Tibial nerve (tissue), 4 donors: ENCODE results near the gene BAAT. TPM values are rescaled to one million over a fixed set of nuclear protein-coding genes. Genes with fewer than 3 reads are reported as not detected.

Experiments used
- DNase-seq, 2 donors: peaks; one replicate each; pipeline ENCODE4 v3.0.0-alpha.2; 2019; ENCODE audit warnings: low spot score in 2 of 2
- H3K27ac ChIP-seq, 4 donors: fragments of 200-600 bp; sonication (generic) in 3 of 4; one replicate each; pipeline ENCODE4 v1.5.1; 2017 to 2019; ENCODE audit warnings: mild to moderate bottlenecking in 1 of 4
- H3K27me3 ChIP-seq, 2 donors: fragments of 200-600 bp; sonication (generic) in 1 of 2; one replicate each; pipeline versions ENCODE4 v1.5.1 to v1.6.0; 2017 to 2019
- H3K36me3 ChIP-seq, 3 donors: fragments of 200-600 bp; sonication (generic); one replicate each; pipeline ENCODE4 v1.5.1; 2018 to 2019
- H3K4me1 ChIP-seq, 4 donors: fragments of 200-600 bp; sonication (generic) in 3 of 4; one replicate each; pipeline ENCODE4 v1.5.1; 2017 to 2019
- H3K4me3 ChIP-seq, 4 donors: fragments of 200-600 bp; sonication (generic) in 3 of 4; one replicate each; pipeline ENCODE4 v1.5.1; 2017 to 2019; ENCODE audit warnings: mild to moderate bottlenecking in 1 of 4, moderate library complexity in 1 of 4
- H3K9me3 ChIP-seq, 4 donors: fragments of 200-600 bp; sonication (generic) in 3 of 4; one replicate each; pipeline ENCODE4 v1.5.1; 2017 to 2019
- EP300 ChIP-seq, 2 donors: sonication (generic); formaldehyde crosslinking; IDR thresholded peaks; one replicate each; pipeline ENCODE4 v1.6.1; 2017; ENCODE audit warnings: antibody characterized with exemption in 2 of 2, mild to moderate bottlenecking in 1 of 2
- POLR2A ChIP-seq, 2 donors: fragments of 450-650 bp; IDR thresholded peaks; one replicate each; pipeline ENCODE4 v1.6.1; 2017; ENCODE audit warnings: antibody characterized with exemption in 2 of 2, mild to moderate bottlenecking in 2 of 2, moderate library complexity in 2 of 2
- WGBS, 2 donors: methylation state at CpG; one replicate each; pipeline ENCODE4 v1.1.5; 2018; 5-methylcytosine and 5-hydroxymethylcytosine counted together
- small RNA-seq: library from RNA; depleted of rRNA; stranded (forward); fragments of <200 nt; gene quantifications from one replicate; pipeline ENCODE3, GENCODE V24; 2016
- total RNA-seq, 4 donors: library from RNA; depleted of rRNA; stranded (reverse); fragments of >200 nt; gene quantifications; one replicate each; pipeline ENCODE4 v1.1.0, GENCODE V29; 2016
- TF ChIP-seq, protein P1 (sequence below), 5 experiments: fragments of 200-600 bp in 3 of 5; fragments of 450-650 bp in 2 of 5; sonication (generic) in 3 of 5; IDR thresholded peaks; one replicate each; pipeline ENCODE4 v1.5.1; 2016 to 2019; ENCODE audit warnings: antibody characterized with exemption in 5 of 5, mild to moderate bottlenecking in 3 of 5, moderate library complexity in 2 of 5

BAAT gene
- total RNA-seq, 4 donors from 2014 or later, result not detected

GRCh38 chr9:101311758-101312420 lies 72.9 kb downstream of the BAAT start:
- no peaks in the 10 kb centered on the region for H3K4me1 ChIP-seq
- no peaks in the 10 kb centered on the region for H3K27me3 ChIP-seq
- peak in 1 of 2 donors; percentile 44 for DNase-seq
- H3K27ac ChIP-seq, result no peak overlapping the region
- H3K4me3 ChIP-seq, result no peak overlapping the region
- WGBS, 2 donors, result 22 to 26% methylated on average over 4 of the region's 4 CpGs
- H3K9me3 ChIP-seq, result no peaks in the 10 kb centered on the region
- no peaks in the 10 kb centered on the region for H3K36me3 ChIP-seq
- TF ChIP-seq, protein P1, sequence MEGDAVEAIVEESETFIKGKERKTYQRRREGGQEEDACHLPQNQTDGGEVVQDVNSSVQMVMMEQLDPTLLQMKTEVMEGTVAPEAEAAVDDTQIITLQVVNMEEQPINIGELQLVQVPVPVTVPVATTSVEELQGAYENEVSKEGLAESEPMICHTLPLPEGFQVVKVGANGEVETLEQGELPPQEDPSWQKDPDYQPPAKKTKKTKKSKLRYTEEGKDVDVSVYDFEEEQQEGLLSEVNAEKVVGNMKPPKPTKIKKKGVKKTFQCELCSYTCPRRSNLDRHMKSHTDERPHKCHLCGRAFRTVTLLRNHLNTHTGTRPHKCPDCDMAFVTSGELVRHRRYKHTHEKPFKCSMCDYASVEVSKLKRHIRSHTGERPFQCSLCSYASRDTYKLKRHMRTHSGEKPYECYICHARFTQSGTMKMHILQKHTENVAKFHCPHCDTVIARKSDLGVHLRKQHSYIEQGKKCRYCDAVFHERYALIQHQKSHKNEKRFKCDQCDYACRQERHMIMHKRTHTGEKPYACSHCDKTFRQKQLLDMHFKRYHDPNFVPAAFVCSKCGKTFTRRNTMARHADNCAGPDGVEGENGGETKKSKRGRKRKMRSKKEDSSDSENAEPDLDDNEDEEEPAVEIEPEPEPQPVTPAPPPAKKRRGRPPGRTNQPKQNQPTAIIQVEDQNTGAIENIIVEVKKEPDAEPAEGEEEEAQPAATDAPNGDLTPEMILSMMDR (IDR thresholded peaks at IDR 0.05), result peak; percentile 48 to 68 (median 57)
- TF ChIP-seq POLR2A (IDR thresholded peaks at IDR 0.05), result no peak

DNA sequence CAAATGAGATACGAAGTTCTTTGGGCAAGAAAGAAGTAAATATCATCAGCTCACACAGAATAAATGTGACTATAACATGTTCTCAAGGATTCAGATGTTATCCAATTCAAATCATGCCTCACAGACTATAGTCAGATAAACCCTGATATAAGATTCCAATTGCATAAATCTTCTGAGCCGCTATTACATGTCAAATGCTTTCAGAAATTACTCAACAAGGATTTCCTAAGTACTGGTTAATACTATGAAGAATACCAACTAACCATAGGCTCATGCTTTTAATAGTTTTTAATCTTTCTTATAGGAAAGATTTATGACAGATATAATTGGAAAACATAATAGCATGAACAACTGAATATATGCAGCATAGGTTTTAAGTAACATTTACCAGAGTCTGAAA lies 73.6 kb downstream of the BAAT start:
- DNase-seq, result no peak
- no peaks in the 10 kb centered on the region for H3K36me3 ChIP-seq
- H3K27me3 ChIP-seq, result no peaks in the 10 kb centered on the region
- no peak overlapping the region for H3K4me3 ChIP-seq
- 46 to 52% methylated on average over 2 of the region's 2 CpGs for WGBS, 2 donors
- no peaks in the 10 kb centered on the region for H3K4me1 ChIP-seq
- H3K27ac ChIP-seq, result no peak overlapping the region
- TF ChIP-seq EP300 (IDR thresholded peaks at IDR 0.05), result no peak
- TF ChIP-seq, protein P1 (IDR thresholded peaks at IDR 0.05), result no peak
- no peak for TF ChIP-seq POLR2A (IDR thresholded peaks at IDR 0.05)
- H3K9me3 ChIP-seq, result no peaks in the 10 kb centered on the region

Small RNA genes within 50 kb of the gene (small RNA-seq; reads per million reads assigned to genes)
- gene RF00322, result not detected

Other genes starting within 250 kb of the BAAT start
- 10 to 100 TPM in 1 of 4 donors, 1 to 10 TPM in 3; 6.3 to 10.9 (median 8.5) TPM for gene MRPL50, start 13.6 kb upstream of the BAAT start, total RNA-seq
- 10 to 100 TPM; 22.3 to 24.7 (median 24.2) TPM for gene ZNF189, start 13.8 kb upstream of the BAAT start, total RNA-seq
- not detected for gene ALDOB, start 50.8 kb upstream of the BAAT start, total RNA-seq
- gene RNF20, start 148.8 kb upstream of the BAAT start, total RNA-seq, result 10 to 100 TPM; 17.8 to 28.5 (median 23.8) TPM
- not detected for gene PPP3R2, start 210.0 kb upstream of the BAAT start, total RNA-seq